ENCODE data around the gene SPATA13. TPM values are rescaled to one million over a fixed set of nuclear protein-coding genes. Genes with fewer than 3 reads are reported as not detected.

Gene SPATA13
- total and polyA plus RNA-seq, 2 donors (not counting 3 experiments of a cell fraction or from before 2014, with no cell fraction given) = 6.6 to 12.9 TPM

DNA sequence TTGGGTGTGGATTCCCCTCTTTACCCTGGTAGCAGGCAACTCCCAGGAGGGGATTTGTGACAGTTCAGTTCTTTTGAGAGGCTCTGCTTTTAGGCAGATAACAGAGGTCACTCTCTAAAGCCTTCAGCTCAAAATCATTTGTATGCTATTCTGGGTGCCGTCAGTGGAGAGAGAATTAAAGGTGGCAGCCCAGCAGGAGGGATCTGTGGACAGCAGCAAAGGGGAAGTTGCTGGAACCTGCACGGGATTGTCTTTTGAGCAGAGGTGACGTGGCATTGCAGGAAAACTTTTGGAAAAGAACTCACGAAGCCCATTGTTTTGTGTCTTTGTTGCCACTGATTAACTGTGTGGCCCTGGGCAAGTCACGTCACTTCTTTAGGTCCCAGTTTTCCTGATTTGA is 86.5 kb downstream of the SPATA13 start:
- no TSS peak for BruUV-seq (replicated peaks)
- Histone ChIP-seq H3K27me3 (ENCODE audit: control insufficient read depth in 2 of 2, insufficient read depth in 2 of 2, low read length in 2 of 2) (no peaks in the 10 kb centered on the region), H3K4me3 (replicated peaks in 1 of 3; ENCODE audit: insufficient read depth in 1 of 3, low read depth in 1 of 3, low read length in 3 of 3) (no peak overlapping the region), H4K20me1 (replicated peaks; ENCODE audit: control insufficient read depth, extremely low read depth, insufficient read depth, low read length) (no peaks in the 10 kb centered on the region), H3K9ac (replicated peaks; ENCODE audit: extremely low read depth, insufficient read depth, low read length) (no peak overlapping the region), H3K79me2 (ENCODE audit: control insufficient read depth, insufficient read depth, low read length) (no peaks in the 10 kb centered on the region), H3K4me2 (ENCODE audit: insufficient read depth, low read length) (no peak overlapping the region), H2AFZ (ENCODE audit: low read depth, low read length) (no peak overlapping the region), H3K9me3 (replicated peaks; ENCODE audit: control insufficient read depth, insufficient read depth, low read length) (no peaks in the 10 kb centered on the region), H3K27ac (ENCODE audit: insufficient read depth, low read depth, low read length) (no peak overlapping the region), H3K4me1 (ENCODE audit: control insufficient read depth, extremely low read depth, insufficient read depth, low read length) (no peaks in the 10 kb centered on the region), H3K9me1 (replicated peaks; ENCODE audit: control insufficient read depth, extremely low read depth, insufficient read depth, low read length) (no peaks in the 10 kb centered on the region), H3K36me3 (ENCODE audit: control insufficient read depth in 2 of 2, extremely low read depth in 1 of 2, insufficient read depth in 2 of 2, low read length in 2 of 2) (no peaks in the 10 kb centered on the region)
- DNase-seq (ENCODE audit: low read depth, low spot score) = no peak
- CTCF ChIA-PET = no interaction called here
- dilution Hi-C loops (cut with MboI; ENCODE audit: extremely low pct_ligation_motif_present, low sequenced_read_pairs) = no loop called here
- no peak for FAIRE-seq
- intact Hi-C loops (cut with micrococcal nuclease) = no loop called here
- TF ChIP-seq POLR2AphosphoS5 (IDR thresholded peaks at IDR 0.05; ENCODE audit: insufficient read depth, low read depth, low read length) (no peak), JUN (IDR thresholded peaks at IDR 0.05; ENCODE audit: borderline replicate concordance, insufficient read depth, insufficient read length, low read depth) (no peak), POLR2A (IDR thresholded peaks at IDR 0.05; ENCODE audit: low read depth, low read length) (no peak), FOS (IDR thresholded peaks at IDR 0.05; ENCODE audit: borderline replicate concordance, insufficient read depth, low read length) (no peak), MYC (IDR thresholded peaks at IDR 0.05; ENCODE audit: low read depth, low read length) (no peak), EZH2 (IDR thresholded peaks at IDR 0.05; ENCODE audit: borderline replicate concordance, low read depth, low read length, severe bottlenecking) (no peak), GATA2 (IDR thresholded peaks at IDR 0.05; ENCODE audit: insufficient read depth, insufficient read length, low read depth, low read length) (no peak)
- TF ChIP-seq, protein P1, sequence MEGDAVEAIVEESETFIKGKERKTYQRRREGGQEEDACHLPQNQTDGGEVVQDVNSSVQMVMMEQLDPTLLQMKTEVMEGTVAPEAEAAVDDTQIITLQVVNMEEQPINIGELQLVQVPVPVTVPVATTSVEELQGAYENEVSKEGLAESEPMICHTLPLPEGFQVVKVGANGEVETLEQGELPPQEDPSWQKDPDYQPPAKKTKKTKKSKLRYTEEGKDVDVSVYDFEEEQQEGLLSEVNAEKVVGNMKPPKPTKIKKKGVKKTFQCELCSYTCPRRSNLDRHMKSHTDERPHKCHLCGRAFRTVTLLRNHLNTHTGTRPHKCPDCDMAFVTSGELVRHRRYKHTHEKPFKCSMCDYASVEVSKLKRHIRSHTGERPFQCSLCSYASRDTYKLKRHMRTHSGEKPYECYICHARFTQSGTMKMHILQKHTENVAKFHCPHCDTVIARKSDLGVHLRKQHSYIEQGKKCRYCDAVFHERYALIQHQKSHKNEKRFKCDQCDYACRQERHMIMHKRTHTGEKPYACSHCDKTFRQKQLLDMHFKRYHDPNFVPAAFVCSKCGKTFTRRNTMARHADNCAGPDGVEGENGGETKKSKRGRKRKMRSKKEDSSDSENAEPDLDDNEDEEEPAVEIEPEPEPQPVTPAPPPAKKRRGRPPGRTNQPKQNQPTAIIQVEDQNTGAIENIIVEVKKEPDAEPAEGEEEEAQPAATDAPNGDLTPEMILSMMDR (IDR thresholded peaks at IDR 0.05; ENCODE audit: extremely low read depth in 1 of 2, insufficient read depth in 1 of 2, low read depth in 1 of 2, low read length in 2 of 2) = no peak
- TF ChIP-seq, protein P2, sequence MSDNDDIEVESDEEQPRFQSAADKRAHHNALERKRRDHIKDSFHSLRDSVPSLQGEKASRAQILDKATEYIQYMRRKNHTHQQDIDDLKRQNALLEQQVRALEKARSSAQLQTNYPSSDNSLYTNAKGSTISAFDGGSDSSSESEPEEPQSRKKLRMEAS (IDR thresholded peaks at IDR 0.05; ENCODE audit: insufficient read depth, insufficient read length) = no peak
- POLR2A ChIA-PET = no interaction called here

All from endothelial cell of umbilical vein (primary cell).